ENCODE measurements around the gene TMED5. TPM values are rescaled to one million over a fixed set of nuclear protein-coding genes. Genes with fewer than 3 reads are reported as not detected.

The TMED5 gene
- total RNA-seq: 49.1 and 54.6 TPM in 2 replicates

GRCh38 chr1:93179886-93180722 lies at the start of gene TMED5:
Gene TMED5, minus strand, starts transcription at chr1:93180413. Its CDS starts 171 bp downstream, at chr1:93180242.

DNA sequence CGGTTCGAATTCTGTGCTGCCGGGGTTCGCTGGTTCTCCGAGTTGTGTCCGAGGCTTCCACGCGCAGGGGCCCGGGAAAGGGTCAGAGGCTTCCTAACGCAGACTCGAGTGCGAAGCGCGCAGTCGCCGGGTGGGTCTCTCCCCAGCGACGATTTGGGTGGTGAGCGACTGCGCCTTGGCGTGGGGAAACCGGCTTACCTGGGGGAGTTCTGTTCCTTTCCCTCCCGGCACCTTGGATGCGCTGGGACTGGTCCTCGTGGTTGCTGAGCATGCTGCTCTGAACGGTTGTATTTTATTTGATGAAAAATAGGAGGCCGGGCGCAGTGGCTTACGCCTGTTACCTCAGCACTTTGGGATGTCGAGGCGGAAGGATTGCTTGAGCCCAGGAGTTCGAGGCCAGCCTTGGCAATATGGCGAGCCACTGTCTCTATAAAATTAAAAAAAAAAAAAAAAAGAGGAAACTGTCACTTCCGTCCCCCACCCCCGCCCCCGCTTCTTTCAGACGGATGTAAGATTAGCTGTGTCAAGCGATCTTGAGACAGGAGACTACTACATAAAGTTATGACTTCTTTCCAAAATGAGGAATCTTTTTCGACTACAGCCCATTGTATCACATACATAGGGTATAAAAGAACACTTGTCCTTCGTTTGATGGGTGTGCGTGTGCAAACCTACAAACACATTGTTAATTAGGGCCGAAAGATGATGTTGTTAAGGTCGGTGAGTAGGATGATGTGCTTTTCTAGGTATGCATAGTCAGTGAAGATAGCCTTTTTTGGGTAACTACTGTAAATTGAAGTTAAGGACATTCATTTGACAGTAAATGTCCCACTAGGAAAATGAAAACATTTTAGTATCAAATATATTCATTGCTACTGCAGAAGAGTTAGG lies 755 bp upstream of the TMED5 start, which contains the start of gene CCDC18:
CCDC18 (plus strand) TSS at position 2 of the 891 bp plus-strand sequence. CDS start 2,638 bp downstream, outside the sequence.

Other genes starting within 250 kb of the TMED5 start
- 4.5 and 5.3 TPM in 2 replicates for gene DIPK1A, start 219.0 kb downstream of the TMED5 start, total RNA-seq
- gene MTF2, start 101.1 kb downstream of the TMED5 start, total RNA-seq: 14.8 and 17.4 TPM in 2 replicates
- gene CCDC18, start 311 bp upstream of the TMED5 start, total RNA-seq: 8.6 and 11.1 TPM in 2 replicates
- 28.9 and 43.8 TPM in 2 replicates for gene DR1, start 165.5 kb upstream of the TMED5 start, total RNA-seq

Data from aortic smooth muscle cell (primary cell).